SK-N-MC (cell line): ENCODE results near the gene MAGEB3.

Experiments
- EZH2 ChIP-seq: fragments of 200-600 bp; sonication (generic); IDR thresholded peaks from one replicate; pipeline ENCODE4 v1.6.1; 2017; ENCODE audit warnings: antibody characterized with exemption
- FOXP2 ChIP-seq: optimal IDR thresholded peaks from 2 replicates; pipeline ENCODE3; 2011; ENCODE audit warnings: mild to moderate bottlenecking, moderate library complexity; ENCODE audit not compliant: insufficient read depth; ENCODE audit errors: extremely low read length, control extremely low read depth
- POLR2AphosphoS5 ChIP-seq: IDR thresholded peaks from 2 replicates; pipeline ENCODE4 v1.6.1; 2012; ENCODE audit warnings: mild to moderate bottlenecking, low read depth, low read length, borderline replicate concordance

GRCh38 chrX:30212172-30212571, 18.3 kb upstream of the MAGEB3 start:
- no peak for TF ChIP-seq EZH2
- TF ChIP-seq POLR2AphosphoS5 = no peak
- TF ChIP-seq FOXP2 = no peak
